Testis (tissue), 3 donors: Measurements from ENCODE around the gene NABP1. TPM values are rescaled to one million over a fixed set of nuclear protein-coding genes. Genes with fewer than 3 reads are reported as not detected.

Source experiments
- DNase-seq: peaks from one replicate; pipeline ENCODE4 v3.0.0-alpha.2; 2019
- H3K27ac ChIP-seq, 2 donors: fragments of 200-600 bp; sonication (generic); one replicate each; pipeline ENCODE4 v1.5.1; 2019
- H3K27me3 ChIP-seq: fragments of 200-600 bp; sonication (generic); one replicate; pipeline ENCODE4 v1.5.1; 2019
- H3K36me3 ChIP-seq: fragments of 200-600 bp; sonication (generic); one replicate; pipeline ENCODE4 v1.5.1; 2017; ENCODE audit warnings: low read depth; ENCODE audit errors: missing control alignments
- H3K4me1 ChIP-seq: fragments of 200-600 bp; sonication (generic); one replicate; pipeline ENCODE4 v1.5.1; 2019
- H3K4me3 ChIP-seq, 2 donors: fragments of 200-600 bp; sonication (generic); one replicate each; pipeline ENCODE4 v1.5.1; 2017 to 2019
- H3K9me3 ChIP-seq: fragments of 200-600 bp; sonication (generic); one replicate; pipeline ENCODE4 v1.5.1; 2017
- POLR2A ChIP-seq: fragments of 450-650 bp; IDR thresholded peaks from one replicate; pipeline ENCODE4 v1.6.1; 2017; ENCODE audit warnings: antibody characterized with exemption, mild to moderate bottlenecking, moderate library complexity
- WGBS, 2 donors: methylation state at CpG; one replicate each; pipeline ENCODE4 v1.1.5; 2018; 5-methylcytosine and 5-hydroxymethylcytosine counted together
- intact Hi-C: fragments of 100-400 bp; cut with DNase I; formaldehyde crosslinking; loops from one replicate; pipeline ENCODE4 v1.15.1; 2023; ENCODE audit warnings: low total_unique reads
- polyA plus RNA-seq: library from polyadenylated mRNA; stranded (reverse); fragments of 350-450 nt; fragmentation: Illumina TruSeq; extraction: RNeasy Lipid Tissue Mini Kit (QIAGEN cat#74804); gene quantifications from one replicate; pipeline ENCODE4 v1.2.3, GENCODE V29; 2014; ENCODE audit warnings: low read depth, low replicate concordance; ENCODE audit not compliant: insufficient read depth
- total RNA-seq, 2 donors: library from RNA; depleted of rRNA; stranded (reverse); fragments of >200 nt; gene quantifications; one replicate each; pipeline ENCODE4 v1.2.3, GENCODE V29; 2016
- TF ChIP-seq, protein P1 (sequence below), 3 experiments: fragments of 450-650 bp in 2 of 3; fragments of 200-600 bp in 1 of 3; sonication (generic) in 1 of 3; IDR thresholded peaks; one replicate each; pipeline ENCODE4 v1.5.1; 2016 to 2019; ENCODE audit warnings: antibody characterized with exemption in 3 of 3, mild to moderate bottlenecking in 2 of 3, moderate library complexity in 1 of 3

Gene NABP1
- total and polyA plus RNA-seq, 3 donors from 2014 or later, result 40.6 to 67.1 (median 65.8) TPM

GRCh38 chr2:191690327-191690726, 12.4 kb downstream of the NABP1 start:
- Histone ChIP-seq H3K27ac (no peak overlapping the region), H3K36me3 (no peaks in the 10 kb centered on the region), H3K4me1 (peaks cover 16% of the 10 kb centered on the region), H3K9me3 (no peaks in the 10 kb centered on the region), H3K27me3 (no peaks in the 10 kb centered on the region), H3K4me3 (no peak overlapping the region)
- 69 to 75% methylated on average over 3 of the region's 3 CpGs for WGBS, 2 donors
- TF ChIP-seq POLR2A, result no peak
- TF ChIP-seq, protein P1, sequence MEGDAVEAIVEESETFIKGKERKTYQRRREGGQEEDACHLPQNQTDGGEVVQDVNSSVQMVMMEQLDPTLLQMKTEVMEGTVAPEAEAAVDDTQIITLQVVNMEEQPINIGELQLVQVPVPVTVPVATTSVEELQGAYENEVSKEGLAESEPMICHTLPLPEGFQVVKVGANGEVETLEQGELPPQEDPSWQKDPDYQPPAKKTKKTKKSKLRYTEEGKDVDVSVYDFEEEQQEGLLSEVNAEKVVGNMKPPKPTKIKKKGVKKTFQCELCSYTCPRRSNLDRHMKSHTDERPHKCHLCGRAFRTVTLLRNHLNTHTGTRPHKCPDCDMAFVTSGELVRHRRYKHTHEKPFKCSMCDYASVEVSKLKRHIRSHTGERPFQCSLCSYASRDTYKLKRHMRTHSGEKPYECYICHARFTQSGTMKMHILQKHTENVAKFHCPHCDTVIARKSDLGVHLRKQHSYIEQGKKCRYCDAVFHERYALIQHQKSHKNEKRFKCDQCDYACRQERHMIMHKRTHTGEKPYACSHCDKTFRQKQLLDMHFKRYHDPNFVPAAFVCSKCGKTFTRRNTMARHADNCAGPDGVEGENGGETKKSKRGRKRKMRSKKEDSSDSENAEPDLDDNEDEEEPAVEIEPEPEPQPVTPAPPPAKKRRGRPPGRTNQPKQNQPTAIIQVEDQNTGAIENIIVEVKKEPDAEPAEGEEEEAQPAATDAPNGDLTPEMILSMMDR (IDR thresholded peaks at IDR 0.05), result no peak
- intact Hi-C loops, result no loop called here
- DNase-seq, result no peak

DNA sequence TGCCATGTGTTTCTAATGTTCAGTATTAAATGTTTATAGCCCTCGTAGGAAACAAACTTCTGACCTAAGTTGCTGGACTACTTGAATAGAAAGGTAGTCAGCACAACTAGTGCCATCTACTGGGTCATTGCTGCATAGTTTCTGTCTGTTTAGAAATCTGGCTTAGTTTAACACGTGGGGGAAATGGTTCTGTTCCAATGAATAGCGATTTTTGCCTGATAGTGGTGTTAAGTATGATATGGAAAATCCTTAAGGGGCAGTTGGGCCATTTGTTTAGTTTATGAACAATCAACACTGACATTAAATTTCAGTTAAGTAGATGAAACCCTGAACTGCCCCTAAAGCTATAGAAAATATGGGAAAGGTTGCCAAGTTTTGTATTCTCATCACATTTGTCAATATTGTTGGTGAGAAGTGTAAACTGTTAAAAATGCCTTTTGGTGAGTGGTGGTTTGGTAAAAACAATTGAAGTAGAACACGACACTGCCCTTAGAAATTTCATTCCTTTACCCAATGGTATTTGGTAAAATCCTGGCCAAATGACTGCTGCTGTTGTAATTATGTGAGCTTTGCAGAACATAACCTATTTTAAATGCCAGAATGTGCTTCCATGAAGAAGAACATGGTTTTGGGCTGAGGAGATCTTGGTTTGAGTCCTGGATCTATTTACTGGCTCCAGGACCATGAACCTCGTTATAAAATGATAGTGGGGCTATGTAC, 13.2 kb downstream of the NABP1 start:
- peak; percentile 69 for DNase-seq

GRCh38 chr2:191691898-191692297, 14.0 kb downstream of the NABP1 start:
- Histone ChIP-seq H3K27ac (no peak overlapping the region), H3K4me1 (peaks cover 16% of the 10 kb centered on the region), H3K27me3 (no peaks in the 10 kb centered on the region), H3K4me3 (no peak overlapping the region), H3K9me3 (no peaks in the 10 kb centered on the region), H3K36me3 (no peaks in the 10 kb centered on the region)
- intact Hi-C loops, result no loop called here
- no peak for TF ChIP-seq POLR2A
- TF ChIP-seq, protein P1 (IDR thresholded peaks at IDR 0.05), result no peak
- DNase-seq, result no peak
- 70 to 76% methylated on average over 4 of the region's 4 CpGs for WGBS, 2 donors

More for the DNA sequence above, 13.2 kb downstream of the NABP1 start:
- 26 to 28% methylated on average over 5 of the region's 5 CpGs for WGBS, 2 donors
- no peak for TF ChIP-seq POLR2A
- TF ChIP-seq, protein P1 (IDR thresholded peaks at IDR 0.05), result peak; percentile 36 to 52 (median 47)
- intact Hi-C loops, result no loop called here
- Histone ChIP-seq H3K27me3 (no peaks in the 10 kb centered on the region), H3K9me3 (no peaks in the 10 kb centered on the region), H3K36me3 (no peaks in the 10 kb centered on the region), H3K27ac (no peak overlapping the region), H3K4me1 (peaks cover 16% of the 10 kb centered on the region), H3K4me3 (no peak overlapping the region)

GRCh38 chr2:191692502-191693115, 14.7 kb downstream of the NABP1 start:
- Histone ChIP-seq H3K4me1 (peaks cover 16% of the 10 kb centered on the region), H3K27me3 (no peaks in the 10 kb centered on the region), H3K4me3 (no peak overlapping the region), H3K36me3 (no peaks in the 10 kb centered on the region), H3K9me3 (no peaks in the 10 kb centered on the region), H3K27ac (no peak overlapping the region)
- WGBS, 2 donors, result 73 to 77% methylated on average over 6 of the region's 6 CpGs
- intact Hi-C loops, result no loop called here
- no peak for DNase-seq
- TF ChIP-seq, protein P1 (IDR thresholded peaks at IDR 0.05), result no peak
- TF ChIP-seq POLR2A, result no peak
